Endothelial cell of umbilical vein (primary cell): ENCODE measurements around the gene RPL7L1. TPM values are rescaled to one million over a fixed set of nuclear protein-coding genes. Genes with fewer than 3 reads are reported as not detected.
A peak's percentile ranks its signal among the peaks of the same experiment; 100 is the strongest.

Experiments used
- BruUV-seq: library from RNA; stranded (reverse); fragments of 400-500 nt; replicated peaks from 2 replicates; lab custom pipeline; 2021; lab: Mats Ljungman, UMichigan
- CTCF ChIA-PET: fragments of 300-600, 350-600 bp; sonication (Branson Sonifier 250); formaldehyde crosslinking; loops from one replicate; lab custom pipeline; 2021; ENCODE audit warnings: antibody characterized with exemption, inconsistent platforms; lab: Charles Lee
- POLR2A ChIA-PET: fragments of 300-600, 350-600 bp; sonication (Branson Sonifier 250); formaldehyde crosslinking; loops from one replicate; lab custom pipeline; 2021; ENCODE audit warnings: antibody characterized with exemption, inconsistent platforms; lab: Charles Lee
- DNase-seq: peaks from one replicate; pipeline ENCODE4 v3.0.0-alpha.2; 2011; ENCODE audit warnings: low read depth, low spot score
- FAIRE-seq: peaks from 2 replicates; lab custom pipeline; 2011; peaks lifted over from hg19 to GRCh38; lab: Jason Lieb, UNC
- H2AFZ ChIP-seq: 2 replicates; pipeline ENCODE4 v1.6.0; 2012; ENCODE audit warnings: low read depth, low read length, control low read depth, inconsistent platforms
- H3K27ac ChIP-seq: 2 replicates; pipeline ENCODE4 v1.5.1; 2011; ENCODE audit warnings: low read depth, mild to moderate bottlenecking, control low read depth, low read length, moderate library complexity; ENCODE audit not compliant: insufficient read depth
- H3K27me3 ChIP-seq, 2 experiments: 2 replicates each; pipeline versions ENCODE4 v1.6.0 to v1.6.1; 2011; ENCODE audit warnings: low read length in 2 of 2, mixed read lengths in 1 of 2; ENCODE audit not compliant: control insufficient read depth in 2 of 2, insufficient read depth in 2 of 2
- H3K36me3 ChIP-seq, 2 experiments: 2 replicates in 1 of 2; 3 replicates in 1 of 2; pipeline ENCODE4 v1.5.1; 2011; ENCODE audit warnings: low read length in 2 of 2, mild to moderate bottlenecking in 1 of 2, moderate library complexity in 1 of 2; ENCODE audit not compliant: control insufficient read depth in 2 of 2, insufficient read depth in 2 of 2; ENCODE audit errors: extremely low read depth in 1 of 2
- H3K4me1 ChIP-seq: 3 replicates; pipeline ENCODE4 v1.5.1; 2011; ENCODE audit warnings: mild to moderate bottlenecking, low read length; ENCODE audit not compliant: control insufficient read depth, insufficient read depth; ENCODE audit errors: extremely low read depth
- H3K4me2 ChIP-seq: 2 replicates; pipeline ENCODE4 v1.6.1; 2011; ENCODE audit warnings: low read length, control low read depth, mixed read lengths; ENCODE audit not compliant: insufficient read depth
- H3K4me3 ChIP-seq, 3 experiments: fragments of 200-600 bp in 1 of 3; sonication (generic), shearing (Covaris generic) in 1 of 3; replicated peaks in 1 of 3; 2 replicates each; pipeline ENCODE4 v1.5.1; 2011 to 2016; ENCODE audit warnings: control low read depth in 3 of 3, low read length in 3 of 3, mild to moderate bottlenecking in 2 of 3, inconsistent platforms in 1 of 3, low read depth in 1 of 3, moderate library complexity in 1 of 3; ENCODE audit not compliant: insufficient read depth in 1 of 3
- H3K79me2 ChIP-seq: 2 replicates; pipeline ENCODE4 v1.6.0; 2012; ENCODE audit warnings: low read length, inconsistent platforms; ENCODE audit not compliant: control insufficient read depth, insufficient read depth
- H3K9ac ChIP-seq: replicated peaks from 2 replicates; pipeline ENCODE3; 2011; ENCODE audit warnings: low read length, control low read depth; ENCODE audit not compliant: insufficient read depth; ENCODE audit errors: extremely low read depth
- H3K9me1 ChIP-seq: replicated peaks from 3 replicates; pipeline ENCODE4 v1.6.0; 2011; ENCODE audit warnings: mild to moderate bottlenecking, low read length; ENCODE audit not compliant: control insufficient read depth, insufficient read depth; ENCODE audit errors: extremely low read depth
- H3K9me3 ChIP-seq: replicated peaks from 2 replicates; pipeline ENCODE4 v1.5.1; 2012; ENCODE audit warnings: low read length, inconsistent platforms; ENCODE audit not compliant: control insufficient read depth, insufficient read depth
- H4K20me1 ChIP-seq: replicated peaks from 2 replicates; pipeline ENCODE3; 2011; ENCODE audit warnings: mild to moderate bottlenecking, low read length; ENCODE audit not compliant: control insufficient read depth, insufficient read depth; ENCODE audit errors: extremely low read depth
- CTCF ChIP-seq, 2 donors: IDR thresholded peaks; 1 replicate in 1 of 2; 2 replicates in 1 of 2; pipeline ENCODE4 v1.5.1; 2011; ENCODE audit warnings: low read length in 2 of 2, mild to moderate bottlenecking in 2 of 2, moderate library complexity in 2 of 2, control low read depth in 1 of 2, inconsistent platforms in 1 of 2, low read depth in 1 of 2; ENCODE audit not compliant: insufficient read depth in 1 of 2; ENCODE audit errors: extremely low read depth in 1 of 2
- EZH2 ChIP-seq: IDR thresholded peaks from 2 replicates; pipeline ENCODE4 v1.6.1; 2012; ENCODE audit warnings: borderline replicate concordance, low read depth, mild to moderate bottlenecking, moderate library complexity, low read length, inconsistent platforms; ENCODE audit not compliant: severe bottlenecking
- FOS ChIP-seq: IDR thresholded peaks from 2 replicates; pipeline ENCODE4 v1.6.1; 2011; ENCODE audit warnings: mild to moderate bottlenecking, low read length, moderate library complexity, borderline replicate concordance; ENCODE audit not compliant: insufficient read depth
- GATA2 ChIP-seq: IDR thresholded peaks from 2 replicates; pipeline ENCODE4 v1.7.0; 2011; ENCODE audit warnings: low read depth, mild to moderate bottlenecking, moderate library complexity, mixed read lengths, low read length; ENCODE audit not compliant: insufficient read length, insufficient read depth
- JUN ChIP-seq: IDR thresholded peaks from 2 replicates; pipeline ENCODE4 v1.6.1; 2011; ENCODE audit warnings: borderline replicate concordance, low read depth; ENCODE audit not compliant: insufficient read length, insufficient read depth
- MAX ChIP-seq: IDR thresholded peaks from 2 replicates; pipeline ENCODE4 v1.6.1; 2011; ENCODE audit not compliant: insufficient read depth, insufficient read length
- MYC ChIP-seq: IDR thresholded peaks from one replicate; pipeline ENCODE4 v1.6.1; 2011; ENCODE audit warnings: mild to moderate bottlenecking, low read depth, low read length
- POLR2A ChIP-seq: IDR thresholded peaks from 2 replicates; pipeline ENCODE4 v1.6.1; 2012; ENCODE audit warnings: low read depth, mild to moderate bottlenecking, control low read depth, low read length
- POLR2AphosphoS5 ChIP-seq: IDR thresholded peaks from 2 replicates; pipeline ENCODE4 v1.6.1; 2012; ENCODE audit warnings: low read depth, mild to moderate bottlenecking, control low read depth, low read length, moderate library complexity; ENCODE audit not compliant: insufficient read depth
- dilution Hi-C: fragments of 300-500 bp; cut with MboI; formaldehyde crosslinking; loops from one replicate; pipeline ENCODE4 v1.15.0; 2019; ENCODE audit warnings: low sequenced_read_pairs; ENCODE audit not compliant: extremely low pct_ligation_motif_present
- intact Hi-C: fragments of 100-400 bp; cut with micrococcal nuclease; formaldehyde crosslinking; loops from one replicate; pipeline ENCODE4 v1.10.0; 2022
- polyA plus RNA-seq, 4 experiments: library from polyadenylated mRNA; depleted of rRNA in 3 of 4; stranded (reverse) in 3 of 4; unstranded in 1 of 4; fragments of >200 nt; gene quantifications; 2 replicates each; pipeline versions ENCODE4 v1.2.1 to v1.2.3, GENCODE V29; 2011 to 2012; ENCODE audit warnings: missing spikeins in 1 of 4
- total RNA-seq: library from RNA; stranded (reverse); gene quantifications from 2 replicates; pipeline ENCODE4 v1.2.3, GENCODE V29; 2021

Gene RPL7L1
- total and polyA plus RNA-seq, 2 donors (not counting 3 experiments of a cell fraction or from before 2014, with no cell fraction given), result 36.9 to 103 TPM

- intact Hi-C loops (loop anchor here (1.0 to 2.0 kb wide), 5 partner anchors 31 to 241 kb away; partner anchors contain the start of genes GNMT, KLC4, KLHDC3 and MRPL2), dilution Hi-C loops (no loop called here)
- TF ChIP-seq FOS (peak; percentile 89), MAX (no peak), EZH2 (no peak), CTCF (IDR thresholded peaks at IDR 0.05; ENCODE audit: extremely low read depth in 1 of 2, insufficient read depth in 1 of 2, low read depth in 1 of 2, low read length in 2 of 2) (no peak), MYC (no peak), POLR2A (no peak), JUN (peak; percentile 54), POLR2AphosphoS5 (no peak), GATA2 (no peak)
- peaks cover 0 to 3% of the 10 kb centered on the region in 2 experiments for H3K27me3 ChIP-seq
- H2AFZ ChIP-seq, result peak overlapping the region; percentile 91
- CTCF ChIA-PET, result interaction anchor here (0.8 to 2.1 kb wide), 13 partner anchors 10 to 268 kb away, joined by 3 to 12 read pairs (median 4); partner anchors contain the start of genes KLHDC3 and PEX6
- BruUV-seq, result no TSS peak
- no peaks in the 10 kb centered on the region for H4K20me1 ChIP-seq
- H3K9me3 ChIP-seq, result no peaks in the 10 kb centered on the region
- H3K9ac ChIP-seq, result peak overlapping the region; percentile 87
- peaks cover 0 to 4% of the 10 kb centered on the region in 2 experiments for H3K36me3 ChIP-seq
- POLR2A ChIA-PET, result interaction anchor here (0.6 to 1.2 kb wide), 3 partner anchors 35 to 422 kb away, joined by 4 read pairs; partner anchors contain the start of genes KLHDC3 and MEA1
- FAIRE-seq, result no peak
- no peaks in the 10 kb centered on the region for H3K9me1 ChIP-seq
- DNase-seq, result peak; percentile 72
- H3K4me1 ChIP-seq, result peaks cover 22% of the 10 kb centered on the region
- H3K4me2 ChIP-seq, result peak overlapping the region; percentile 99
- peaks cover 35% of the 10 kb centered on the region for H3K79me2 ChIP-seq
- H3K4me3 ChIP-seq, result peak overlapping the region; percentile 54 to 94 (median 85)
- H3K27ac ChIP-seq, result peak overlapping the region; percentile 95
These were observed 50.5 kb downstream of the RPL7L1 start for GRCh38 chr6:42929821-42930360.
